ENCODE results near the gene SYCP2L. TPM values are rescaled to one million over a fixed set of nuclear protein-coding genes. Genes with fewer than 3 reads are reported as not detected.
"Not testable (repeated sequence)": the region's sequence is repeated elsewhere in the genome, so short reads cannot be mapped to it uniquely, and the experiment has no call there.

The SYCP2L gene
- total and polyA plus RNA-seq, 2 of the 8 experiments (the other 6 are each of a cell fraction or from before 2014, with no cell fraction given): 1.7 to 4.2 TPM

- H3K4me1 ChIP-seq (replicated peaks in 1 of 4; ENCODE audit: control insufficient read depth in 3 of 4, insufficient read depth in 4 of 4, low read length in 3 of 4); H4K5ac ChIP-seq (ENCODE audit: insufficient read length, low read depth, low read length); FAIRE-seq; H3K27ac ChIP-seq (ENCODE audit: low read depth, low read length); H2BK12ac ChIP-seq (ENCODE audit: low read depth, low read length); H3K9ac ChIP-seq (replicated peaks in 1 of 4; ENCODE audit: extremely low read depth in 1 of 4, low read depth in 3 of 4, low read length in 3 of 4); H2AFZ ChIP-seq (ENCODE audit: low read length); H4K8ac ChIP-seq (ENCODE audit: extremely low read depth, insufficient read depth, low read length); H2BK20ac ChIP-seq (ENCODE audit: low read length); H4K20me1 ChIP-seq (replicated peaks in 1 of 2; ENCODE audit: control insufficient read depth in 1 of 2, insufficient read depth in 2 of 2, low read length in 2 of 2); H2BK15ac ChIP-seq (ENCODE audit: low read length); H2AK5ac ChIP-seq (ENCODE audit: low read depth, low read length); H3K36me3 ChIP-seq (ENCODE audit: control insufficient read depth in 2 of 4, insufficient read depth in 4 of 4, low read length in 3 of 4); H3K14ac ChIP-seq (ENCODE audit: insufficient read length); H3K9me3 ChIP-seq (ENCODE audit: insufficient read depth in 2 of 2, low read depth in 1 of 2, low read length in 1 of 2); H3K79me2 ChIP-seq (ENCODE audit: control insufficient read depth in 1 of 2, insufficient read depth in 2 of 2, low read length in 2 of 2); H3K4me3 ChIP-seq (ENCODE audit: extremely low read depth in 1 of 4, insufficient read depth in 2 of 4, low read depth in 3 of 4, low read length in 4 of 4); H3K56ac ChIP-seq (replicated peaks; ENCODE audit: insufficient read length, low read depth, low read length); H2BK5ac ChIP-seq (ENCODE audit: low read depth, low read length); DNase-seq (ENCODE audit: low read depth in 1 of 2, low spot score in 2 of 2); H3K4ac ChIP-seq (replicated peaks; ENCODE audit: insufficient read length, low read depth, low read length); CTCF ChIA-PET (ENCODE audit: partially characterized antibody); H3K23ac ChIP-seq (ENCODE audit: insufficient read length); POLR2A ChIA-PET (ENCODE audit: partially characterized antibody); H3K79me1 ChIP-seq (ENCODE audit: low read depth, low read length); H3K4me2 ChIP-seq (ENCODE audit: insufficient read depth in 1 of 2, low read depth in 2 of 2, low read length in 2 of 2); H3K23me2 ChIP-seq (ENCODE audit: low read depth, low read length); H4K91ac ChIP-seq (replicated peaks; ENCODE audit: insufficient read length, low read length); H2BK120ac ChIP-seq (replicated peaks; ENCODE audit: low read depth, low read length); H3K27me3 ChIP-seq (replicated peaks in 1 of 4; ENCODE audit: control insufficient read depth in 3 of 4, extremely low read depth in 1 of 4, insufficient read depth in 3 of 4, low read length in 3 of 4); H3K18ac ChIP-seq (ENCODE audit: extremely low read depth, low read length): not testable (repeated sequence)
- WGBS, 2 experiments (ENCODE audit: extremely low coverage in 1 of 2, insufficient coverage in 1 of 2, insufficient read length in 1 of 2, insufficient replicate concordance in 2 of 2, low coverage in 1 of 2, low lambda C conversion rate in 2 of 2, missing lambda C conversion rate in 1 of 2): 90% methylated on average over 2 of the region's 2 CpGs; no CpG with 5 or more reads in 1 of the 2 experiments
These were observed 98.1 kb downstream of the SYCP2L start for GRCh38 chr6:10984959-10985358.
